Smooth muscle cell of trachea (primary cell): ENCODE data around the gene FAM83C. TPM values are rescaled to one million over a fixed set of nuclear protein-coding genes. Genes with fewer than 3 reads are reported as not detected.

Experiments
- total RNA-seq: library from RNA; depleted of rRNA; stranded (reverse); fragments of >200 nt; gene quantifications from 2 replicates; pipeline ENCODE4 v1.2.1, GENCODE V29; 2014

The FAM83C gene
- not detected in 2 replicates for total RNA-seq

DNA sequence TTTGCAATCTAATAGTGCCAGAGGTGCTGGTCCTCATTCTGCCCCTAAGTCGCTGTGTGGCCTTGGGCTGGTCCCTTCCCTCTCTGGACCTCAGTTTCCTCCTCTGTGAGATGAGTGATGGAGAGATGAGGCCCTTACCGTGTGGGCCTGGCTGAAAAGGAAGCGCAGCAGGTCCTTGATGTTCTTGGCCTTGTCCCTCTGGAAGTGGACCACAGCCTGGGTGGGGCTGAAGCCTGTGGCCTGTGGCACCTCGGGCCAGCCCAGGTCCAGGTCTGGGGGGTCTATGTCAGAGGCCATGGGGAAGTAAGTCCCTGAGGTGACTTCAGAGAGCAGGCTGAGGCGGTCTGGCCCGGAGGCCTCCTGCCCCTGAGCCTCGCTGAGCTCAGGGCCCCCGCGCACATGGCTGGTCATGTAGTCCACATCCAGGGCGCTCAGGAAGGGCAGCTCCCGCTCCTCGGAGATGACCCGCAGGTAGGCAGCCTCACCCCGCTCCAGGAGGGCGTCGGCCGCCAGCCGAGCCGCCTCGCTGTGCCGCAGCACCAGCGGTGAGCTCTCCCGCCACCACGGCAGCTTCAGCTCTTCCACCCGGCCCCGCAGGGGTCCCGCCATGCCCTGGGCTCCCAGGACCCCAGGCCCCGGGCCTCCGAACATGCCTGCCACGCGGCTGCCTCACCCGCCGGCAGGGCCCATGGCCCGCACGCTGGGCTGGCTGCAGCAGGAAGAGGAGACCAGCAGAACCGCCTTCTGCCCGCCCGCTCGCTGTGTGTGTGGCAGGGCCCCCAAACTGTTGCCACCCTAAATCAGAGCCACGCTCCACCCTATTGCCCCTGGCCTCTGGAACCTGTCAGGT lies at the start of gene FAM83C:
TSS of gene FAM83C (minus strand) at position 772 of the 850 bp plus-strand sequence. CDS start at position 651, 121 bp downstream.

DNA sequence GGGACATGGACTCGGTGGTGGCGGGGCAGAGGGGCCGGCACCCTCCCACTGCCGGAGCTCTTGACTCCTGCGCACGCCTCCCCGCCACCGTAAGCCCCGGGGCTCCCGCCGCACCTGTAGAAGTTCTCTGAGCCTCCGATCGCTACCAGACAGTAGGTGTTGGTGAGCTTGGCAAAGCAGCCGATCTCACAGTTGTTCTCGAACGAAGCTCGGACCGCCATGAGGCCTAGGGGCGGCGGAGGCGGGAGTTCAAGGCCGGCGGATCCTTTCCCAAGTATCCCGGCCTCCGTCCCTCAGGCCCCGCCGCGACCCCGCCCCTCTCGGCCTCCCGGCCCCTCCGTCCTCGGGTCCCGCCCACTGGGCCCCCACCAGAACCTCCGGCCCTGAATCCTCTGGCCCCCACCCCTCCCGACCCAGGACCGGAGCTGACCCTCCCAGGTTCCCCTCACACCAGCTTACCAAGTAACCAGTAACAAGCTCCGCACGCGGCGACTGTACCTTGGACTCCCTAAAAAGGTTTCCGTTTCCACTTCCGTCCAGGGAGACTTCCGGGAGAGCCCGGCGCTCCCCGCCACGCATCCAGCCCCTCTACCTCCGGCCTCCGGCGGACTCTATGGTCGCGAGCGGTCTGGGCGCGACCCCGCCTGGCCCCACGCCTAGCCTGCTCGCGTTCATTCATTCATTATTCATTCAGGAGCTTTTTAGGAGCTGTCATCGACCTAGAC lies 7.8 kb downstream of the FAM83C start, which contains the start of gene EIF6:
TSS of gene EIF6 (minus strand) at position 506 of the 725 bp plus-strand sequence. CDS start at position 221, 285 bp downstream.

DNA sequence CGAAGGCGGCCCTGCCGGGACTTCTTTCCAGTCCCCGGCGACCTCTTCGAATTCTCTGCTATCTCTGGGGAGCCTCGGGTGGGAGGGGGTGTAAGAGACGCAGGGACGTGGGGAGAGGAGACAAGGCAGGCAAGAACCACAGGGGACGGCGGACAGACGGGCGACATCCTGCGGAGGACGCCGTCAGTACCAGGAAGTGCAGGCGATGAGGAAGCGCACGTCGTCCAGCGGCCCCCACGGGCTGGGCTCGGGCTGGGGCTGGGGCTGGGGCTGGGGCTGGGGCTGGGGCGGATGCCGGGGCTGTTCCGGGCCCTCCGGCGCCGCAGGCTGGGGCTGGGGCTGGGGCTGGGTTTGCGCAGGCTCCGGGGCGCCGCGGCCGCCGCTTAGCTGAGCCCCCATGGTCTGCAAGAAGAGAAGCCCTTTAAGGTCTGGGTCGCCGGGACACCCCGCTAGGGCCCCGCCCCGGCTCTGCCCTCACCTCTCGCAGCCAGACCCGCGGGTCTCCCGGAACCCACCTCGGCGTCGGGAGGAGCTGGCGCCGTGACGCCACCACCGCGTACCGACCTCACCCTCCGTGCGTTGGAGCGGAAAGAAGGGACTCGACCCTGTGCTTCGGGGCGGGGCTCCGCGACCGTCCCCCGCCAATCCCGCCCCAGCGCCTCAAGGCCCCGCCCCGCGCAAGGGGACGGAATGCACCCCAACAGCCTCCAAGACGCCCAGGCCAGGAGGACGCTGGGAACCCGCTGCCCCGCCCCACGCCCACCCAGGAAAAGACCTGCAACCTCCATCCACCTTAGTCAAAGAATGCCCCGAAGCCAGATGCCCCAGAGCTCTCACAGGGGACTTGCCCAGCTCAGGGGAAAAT lies 14.5 kb downstream of the FAM83C start, which contains the start of gene MMP24OS:
TSS of gene MMP24OS (minus strand) at position 592 of the 865 bp plus-strand sequence. CDS start at position 399, 193 bp downstream.

Other genes with a start within 250 kb of the FAM83C start
- 86.2 and 90.2 TPM in 2 replicates for gene TRPC4AP, start 199.6 kb downstream of the FAM83C start, total RNA-seq
- 46.5 and 82.0 TPM in 2 replicates for gene EDEM2, start 145.1 kb downstream of the FAM83C start, total RNA-seq
- gene PROCR, start 120.4 kb downstream of the FAM83C start, total RNA-seq = 36.4 and 49.1 TPM in 2 replicates
- 0.29 and 0.50 TPM in 2 replicates for gene MMP24, start 65.7 kb downstream of the FAM83C start, total RNA-seq
- gene MMP24OS, start 14.3 kb downstream of the FAM83C start, total RNA-seq = 16.0 and 35.1 TPM in 2 replicates
- gene EIF6, start 7.7 kb downstream of the FAM83C start, total RNA-seq = 104 and 140 TPM in 2 replicates
- 28.5 and 34.2 TPM in 2 replicates for gene UQCC1, start 119.5 kb upstream of the FAM83C start, total RNA-seq
- 13.1 and 49.1 TPM in 2 replicates for gene GDF5, start 145.8 kb upstream of the FAM83C start, total RNA-seq
- 35.1 and 52.8 TPM in 2 replicates for gene CEP250, start 163.2 kb upstream of the FAM83C start, total RNA-seq
- gene C20orf173, start 237.2 kb upstream of the FAM83C start, total RNA-seq = not detected in 2 replicates
- gene ERGIC3, start 249.7 kb upstream of the FAM83C start, total RNA-seq = 455 and 566 TPM in 2 replicates